Vagina (tissue), 2 donors: Measurements from ENCODE around the gene TUFM.

Source experiments
- CTCF ChIP-seq, 3 experiments: fragments of 450-650 bp in 2 of 3; fragments of 200-600 bp in 1 of 3; sonication (generic) in 1 of 3; IDR thresholded peaks; one replicate each; pipeline ENCODE4 v1.5.1; 2017 to 2019; ENCODE audit warnings: antibody characterized with exemption in 3 of 3, mild to moderate bottlenecking in 2 of 3, moderate library complexity in 2 of 3
- POLR2A ChIP-seq, 2 donors: fragments of 450-650 bp; IDR thresholded peaks; one replicate each; pipeline ENCODE4 v1.6.1; 2017; ENCODE audit warnings: antibody characterized with exemption in 2 of 2, mild to moderate bottlenecking in 2 of 2, moderate library complexity in 2 of 2
- POLR2AphosphoS5 ChIP-seq, 2 donors: sonication (generic); formaldehyde crosslinking; IDR thresholded peaks; one replicate each; pipeline ENCODE4 v1.9.0; 2017; ENCODE audit warnings: antibody characterized with exemption in 2 of 2, mild to moderate bottlenecking in 2 of 2, low read depth in 1 of 2; ENCODE audit not compliant: insufficient read depth in 1 of 2

GRCh38 chr16:28821874-28822519, 24.2 kb downstream of the TUFM start:
- TF ChIP-seq POLR2A (IDR thresholded peaks at IDR 0.05) (no peak), POLR2AphosphoS5 (IDR thresholded peaks at IDR 0.05; ENCODE audit: insufficient read depth in 1 of 2, low read depth in 1 of 2) (no peak), CTCF (IDR thresholded peaks at IDR 0.05) (no peak)
